GM21737 (cell line): ENCODE measurements around the gene GPHN.
"Not testable (repeated sequence)": the region's sequence is repeated elsewhere in the genome, so short reads cannot be mapped to it uniquely, and the experiment has no call there.

Experiments
- ATAC-seq: cut with Tn5 transposase; IDR thresholded peaks from one replicate; pipeline ENCODE4 v1.9.1; 2021; ENCODE audit warnings: mild to moderate bottlenecking, moderate library complexity; ENCODE audit not compliant: unreplicated experiment

Gene GPHN

DNA sequence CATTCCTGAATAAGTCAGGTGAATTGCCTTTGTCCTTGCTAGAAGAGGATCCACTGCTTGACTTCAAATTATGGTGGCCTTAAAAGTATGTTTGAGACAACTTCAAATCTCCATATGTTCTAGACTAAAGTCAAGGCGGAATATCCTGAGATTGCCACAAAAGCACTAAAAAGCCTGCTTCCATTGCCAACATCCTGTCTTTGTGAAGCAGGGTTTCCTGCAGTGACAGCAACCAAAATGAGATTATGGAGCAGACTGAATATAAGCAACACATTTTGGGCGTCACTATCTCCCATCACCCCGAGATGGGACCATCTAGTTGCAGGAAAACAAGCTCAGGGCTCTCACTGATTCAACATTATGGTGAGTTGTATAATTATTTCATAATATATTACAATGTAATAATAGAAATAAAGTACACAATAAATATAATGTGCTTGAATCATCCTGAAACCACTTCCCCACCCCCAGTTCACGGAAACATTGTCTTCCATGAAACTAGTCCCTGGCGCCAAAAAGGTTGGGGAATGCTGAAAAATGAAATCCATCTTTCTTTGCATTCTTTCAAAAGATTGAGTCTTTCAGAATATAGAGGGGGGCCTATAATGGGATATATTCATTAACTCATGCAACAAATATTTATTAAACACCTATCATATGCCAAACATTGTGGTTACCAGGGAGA, 143.7 kb downstream of the GPHN start:
- ATAC-seq: no peak

DNA sequence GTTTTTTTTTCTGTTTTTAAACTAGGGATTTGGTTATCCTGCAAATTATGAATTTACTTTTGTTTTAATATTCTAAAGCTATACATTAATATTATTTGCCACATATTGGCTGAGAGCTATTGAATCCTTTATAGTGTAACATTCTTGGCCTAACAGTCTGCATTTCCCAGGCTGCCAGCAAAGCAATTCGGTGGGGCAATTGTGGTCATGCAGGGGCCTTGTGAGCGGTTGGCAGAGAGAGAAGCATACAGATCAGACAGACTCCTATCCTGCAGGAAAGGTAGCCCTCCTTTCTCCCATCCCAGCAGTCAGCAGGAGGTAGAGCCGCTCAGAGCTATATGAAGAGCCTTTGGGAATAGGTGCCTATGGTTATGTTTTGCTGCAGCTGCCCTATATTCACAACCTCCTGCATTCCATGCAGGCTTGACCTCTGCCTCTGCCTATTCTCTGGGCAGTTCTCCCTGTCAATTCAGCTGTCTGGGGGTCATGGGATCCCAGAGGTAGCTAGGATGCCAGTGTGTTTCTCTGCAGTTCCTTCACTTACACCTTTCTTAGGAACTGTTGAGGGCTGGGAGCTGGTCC, 144.7 kb downstream of the GPHN start:
- ATAC-seq: no peak

GRCh38 chr14:66657780-66658179, 149.8 kb downstream of the GPHN start:
- ATAC-seq: no peak

- ATAC-seq: no peak
These were observed 154.4 kb downstream of the GPHN start for GRCh38 chr14:66662374-66662773.

DNA sequence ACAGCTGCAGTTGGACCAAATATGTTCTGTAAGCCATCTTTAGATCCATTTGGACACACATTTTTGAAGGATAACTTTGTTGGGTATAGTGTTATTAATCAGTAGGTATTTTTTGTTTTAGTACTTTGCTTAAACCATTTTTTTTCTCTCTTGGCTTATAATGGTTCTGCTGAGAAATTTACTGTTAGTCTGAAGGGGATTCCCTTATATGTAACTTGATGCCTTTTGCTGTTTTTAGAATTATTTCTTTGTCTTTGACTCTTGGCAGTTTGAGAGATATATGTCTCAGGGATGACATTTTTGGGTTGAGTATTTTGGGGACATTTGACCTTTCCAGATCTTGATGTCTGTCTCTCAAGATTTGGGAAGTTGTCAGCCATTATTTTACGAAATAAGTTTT, 169.8 kb downstream of the GPHN start:
- ATAC-seq: no peak

DNA sequence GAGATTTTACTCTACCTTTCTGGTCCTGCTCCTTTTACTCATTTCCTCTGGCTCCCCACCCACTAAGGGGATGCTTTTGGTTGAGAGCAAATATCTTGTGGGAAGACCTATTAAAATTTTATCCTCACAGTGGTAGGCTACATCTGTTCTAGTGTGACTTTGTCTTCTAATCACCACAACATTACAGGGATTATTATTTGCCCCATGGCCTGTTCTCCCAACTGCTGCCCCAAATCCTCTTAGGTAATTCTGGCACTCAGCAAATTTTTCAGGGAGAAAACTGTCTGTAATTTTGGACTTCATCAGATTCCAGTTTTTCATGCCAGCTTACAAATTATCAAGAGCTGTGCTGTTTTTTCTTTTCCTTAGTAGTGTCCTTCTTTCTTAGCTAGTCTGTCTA, 172.3 kb downstream of the GPHN start:
- ATAC-seq: no peak

GRCh38 chr14:66696326-66696725, 188.4 kb downstream of the GPHN start:
- ATAC-seq: no peak

DNA sequence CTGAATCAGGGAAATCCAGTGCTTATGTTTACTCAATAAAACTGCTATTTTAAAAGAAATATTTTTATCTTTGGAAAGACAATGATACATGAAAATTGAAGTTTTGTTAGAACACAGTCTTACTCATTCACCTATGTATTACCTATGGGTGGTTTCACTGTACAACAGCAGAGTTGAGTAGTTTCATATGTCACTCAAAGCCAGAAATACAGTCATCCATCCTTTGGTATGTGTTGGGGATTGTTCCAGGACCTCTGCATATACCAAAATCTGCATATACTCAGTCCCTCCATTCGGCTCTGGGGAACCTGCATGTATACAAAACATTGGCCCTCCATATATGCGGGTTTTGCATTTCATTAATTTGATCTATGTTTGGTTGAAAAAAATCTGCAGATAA, 190.6 kb downstream of the GPHN start:
- ATAC-seq: no peak

DNA sequence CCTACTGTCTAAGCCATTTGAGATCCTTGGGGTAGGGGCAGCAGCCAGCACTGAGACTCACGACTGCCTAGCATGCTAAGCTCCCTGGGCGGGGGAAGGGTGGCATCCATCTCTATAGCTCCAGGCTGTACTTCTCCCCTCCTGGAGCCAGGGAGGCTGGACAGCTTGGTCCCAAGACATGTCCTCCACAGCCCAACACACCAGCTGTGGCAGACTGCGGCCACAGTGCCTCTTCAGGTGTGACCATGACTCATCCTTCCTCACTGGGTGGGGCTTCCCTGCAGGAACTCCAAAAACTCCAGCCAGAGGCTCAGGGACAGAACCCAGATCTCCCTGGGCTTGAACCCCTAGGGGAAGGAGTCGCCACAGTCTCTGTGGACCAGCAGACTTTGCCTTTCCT, 193.9 kb downstream of the GPHN start:
- no peak for ATAC-seq

- ATAC-seq: no peak
These were observed 200.3 kb downstream of the GPHN start for GRCh38 chr14:66708267-66708666.

- ATAC-seq: no peak
These were observed 201.3 kb downstream of the GPHN start for GRCh38 chr14:66709291-66709690.

- not testable (repeated sequence) for ATAC-seq
These were observed 206.3 kb downstream of the GPHN start for GRCh38 chr14:66714291-66714690.

- ATAC-seq: not testable (repeated sequence)
These were observed 207.4 kb downstream of the GPHN start for GRCh38 chr14:66715313-66715712.

GRCh38 chr14:66716227-66716626, 208.3 kb downstream of the GPHN start:
- ATAC-seq: no peak

- ATAC-seq: no peak
These were observed 209.7 kb downstream of the GPHN start for GRCh38 chr14:66717561-66718140.

DNA sequence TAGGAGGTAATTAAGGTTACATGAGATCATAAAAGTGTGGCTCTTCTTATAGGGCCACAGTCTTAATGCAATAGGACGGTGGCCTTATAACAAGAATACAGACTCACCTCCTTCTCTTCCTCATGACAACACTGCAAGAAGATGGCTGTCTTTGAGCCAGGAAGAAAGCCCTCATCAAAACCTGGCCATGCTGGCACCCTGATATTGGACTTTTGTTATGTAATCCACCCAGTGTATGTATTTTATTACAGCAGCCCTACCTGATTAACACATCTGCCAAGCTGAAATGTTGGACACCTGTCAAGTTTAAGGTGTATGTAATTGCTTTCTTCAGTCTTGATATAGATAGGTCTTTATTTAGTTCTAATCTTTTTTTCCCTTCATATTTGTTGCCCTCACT, 217.0 kb downstream of the GPHN start:
- ATAC-seq: no peak

- not testable (repeated sequence) for ATAC-seq
These were observed 223.4 kb downstream of the GPHN start for GRCh38 chr14:66731298-66731697.

DNA sequence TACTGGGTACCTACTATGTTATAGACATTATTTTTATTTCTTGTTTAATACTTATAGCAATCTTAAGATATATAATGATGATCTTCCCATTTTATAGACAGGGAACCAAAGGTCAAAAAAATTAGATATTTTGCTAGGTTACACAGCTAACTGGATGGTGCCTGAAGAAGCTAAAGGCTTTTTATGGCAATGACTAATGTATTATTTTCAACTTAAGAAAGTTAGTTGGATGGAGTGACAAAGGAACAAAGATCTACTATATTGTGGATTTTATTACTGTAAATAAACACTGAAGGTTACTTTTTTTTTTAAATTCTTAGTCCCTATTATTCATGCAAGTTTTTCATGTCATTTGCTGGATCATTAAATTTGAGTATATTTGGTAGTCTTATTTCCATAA, 227.9 kb downstream of the GPHN start:
- no peak for ATAC-seq

GRCh38 chr14:66739826-66740225, 231.9 kb downstream of the GPHN start:
- ATAC-seq: no peak

DNA sequence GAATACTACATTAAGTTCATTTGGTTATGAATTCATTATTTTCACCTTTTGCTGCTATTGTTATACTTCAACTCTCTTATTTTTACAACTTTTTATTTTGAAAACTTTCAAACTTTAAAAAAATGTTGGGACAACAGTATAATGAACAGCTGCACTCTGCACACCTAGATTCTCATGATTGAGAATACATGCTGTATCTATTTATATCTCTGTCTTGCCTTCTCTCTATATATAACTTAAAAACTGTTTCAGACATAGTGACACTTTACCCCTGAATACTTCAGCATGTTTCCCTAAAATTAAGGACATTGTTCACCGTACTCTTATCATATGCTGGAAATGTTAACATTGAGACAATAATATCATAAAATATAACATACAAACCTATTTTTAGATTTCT, 237.1 kb downstream of the GPHN start:
- ATAC-seq: no peak

DNA sequence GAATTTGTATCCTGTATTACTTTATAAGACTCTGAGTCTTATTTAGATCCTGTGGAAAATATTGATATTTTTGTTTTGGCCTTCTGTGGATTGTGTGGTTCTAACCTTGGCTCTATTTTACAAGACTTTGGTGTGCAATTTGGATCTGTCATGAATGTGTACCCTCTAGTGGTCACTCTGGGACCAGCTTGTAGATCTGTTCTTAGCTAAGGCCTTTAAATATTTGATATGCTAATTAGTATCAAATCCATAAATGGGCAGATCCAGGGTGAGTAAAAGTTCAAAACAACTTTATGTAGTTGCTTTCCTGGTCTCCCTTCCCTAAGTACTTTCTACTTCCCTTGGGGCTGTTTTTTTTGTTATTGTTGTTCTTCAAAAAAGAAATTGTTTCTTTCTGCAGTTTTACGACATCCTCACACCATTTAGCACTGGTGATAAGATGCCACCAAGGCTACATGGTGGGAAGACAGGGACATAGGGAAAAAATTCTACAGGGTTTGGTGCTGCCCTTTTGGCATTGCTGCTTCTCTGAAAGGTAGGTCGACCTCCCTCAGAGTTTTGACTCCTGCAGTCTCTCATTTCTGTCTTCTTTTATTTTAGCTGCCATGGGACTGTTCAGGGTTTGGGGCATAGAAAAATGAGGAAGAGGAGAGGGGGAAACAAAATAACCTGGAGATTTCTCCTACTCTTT, 238.5 kb downstream of the GPHN start:
- no peak for ATAC-seq

- ATAC-seq: no peak
These were observed 244.2 kb downstream of the GPHN start for GRCh38 chr14:66752109-66752508.
